ENCODE data around the gene PRKCH.

PRKCH gene

DNA sequence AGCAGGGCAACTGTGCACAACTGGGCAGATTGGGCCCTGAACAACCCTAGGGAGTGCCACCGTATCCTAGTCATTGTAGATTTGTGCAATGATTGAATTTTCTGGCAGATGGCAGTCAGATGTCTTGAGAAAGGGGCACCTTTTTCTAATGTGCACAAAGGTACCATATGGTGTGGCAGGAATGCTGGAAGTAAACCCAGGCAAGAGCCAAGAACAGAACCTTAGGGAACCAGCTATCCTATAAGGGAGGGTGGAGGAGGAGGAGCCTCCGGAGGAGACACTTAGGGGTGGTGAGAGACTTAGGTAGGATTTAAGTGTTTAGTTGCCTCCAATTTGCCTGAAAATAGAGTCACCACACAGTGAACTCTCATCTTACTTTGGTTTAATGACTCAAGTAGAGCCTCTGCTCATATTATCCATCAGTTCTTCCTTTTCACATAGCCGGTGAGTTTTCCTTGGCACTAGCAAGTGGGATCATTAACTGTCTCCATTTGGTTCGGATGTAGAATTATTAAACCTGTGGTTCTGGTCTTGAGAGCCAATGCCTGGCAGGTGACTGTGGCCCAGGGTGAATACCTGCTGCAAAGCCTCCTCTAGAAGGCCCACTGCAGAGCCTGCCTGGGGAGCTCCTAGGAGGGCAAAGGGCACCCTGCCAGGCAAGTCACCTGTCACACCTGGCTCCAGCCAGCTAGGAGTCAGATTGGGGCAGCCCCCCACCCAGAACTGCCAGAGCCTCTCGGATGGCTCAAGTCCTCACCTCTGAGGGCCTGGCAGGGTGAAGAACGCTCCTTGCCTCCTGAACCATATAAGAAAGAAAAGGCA is 189.6 kb downstream of the PRKCH start:
- no peak for FAIRE-seq
- TF ChIP-seq, protein P1, sequence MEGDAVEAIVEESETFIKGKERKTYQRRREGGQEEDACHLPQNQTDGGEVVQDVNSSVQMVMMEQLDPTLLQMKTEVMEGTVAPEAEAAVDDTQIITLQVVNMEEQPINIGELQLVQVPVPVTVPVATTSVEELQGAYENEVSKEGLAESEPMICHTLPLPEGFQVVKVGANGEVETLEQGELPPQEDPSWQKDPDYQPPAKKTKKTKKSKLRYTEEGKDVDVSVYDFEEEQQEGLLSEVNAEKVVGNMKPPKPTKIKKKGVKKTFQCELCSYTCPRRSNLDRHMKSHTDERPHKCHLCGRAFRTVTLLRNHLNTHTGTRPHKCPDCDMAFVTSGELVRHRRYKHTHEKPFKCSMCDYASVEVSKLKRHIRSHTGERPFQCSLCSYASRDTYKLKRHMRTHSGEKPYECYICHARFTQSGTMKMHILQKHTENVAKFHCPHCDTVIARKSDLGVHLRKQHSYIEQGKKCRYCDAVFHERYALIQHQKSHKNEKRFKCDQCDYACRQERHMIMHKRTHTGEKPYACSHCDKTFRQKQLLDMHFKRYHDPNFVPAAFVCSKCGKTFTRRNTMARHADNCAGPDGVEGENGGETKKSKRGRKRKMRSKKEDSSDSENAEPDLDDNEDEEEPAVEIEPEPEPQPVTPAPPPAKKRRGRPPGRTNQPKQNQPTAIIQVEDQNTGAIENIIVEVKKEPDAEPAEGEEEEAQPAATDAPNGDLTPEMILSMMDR (IDR thresholded peaks at IDR 0.05; ENCODE audit: insufficient read depth, missing control alignments), result no peak
- DNase-seq (ENCODE audit: insufficient read length, low spot score), result no peak

DNA sequence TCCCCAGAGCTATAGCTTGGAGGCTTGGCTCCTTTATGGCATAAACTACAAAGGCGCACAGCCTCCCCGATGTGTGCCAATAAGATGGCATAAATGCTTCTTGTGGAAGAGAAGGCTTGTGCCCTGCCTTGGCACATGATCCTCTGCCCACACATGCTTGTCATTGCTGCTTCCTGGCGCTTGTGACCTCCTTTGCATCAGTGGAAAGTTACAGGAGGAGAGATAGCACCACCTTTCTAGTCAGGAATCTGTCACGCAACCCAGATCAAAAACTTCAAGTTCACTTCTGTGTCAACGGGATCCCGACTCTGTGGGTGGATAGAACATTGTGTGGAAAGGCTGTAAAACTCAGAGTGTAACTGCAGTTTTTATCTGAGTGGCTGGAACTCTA is 190.2 kb downstream of the PRKCH start:
- FAIRE-seq (no peak), DNase-seq (ENCODE audit: insufficient read length, low spot score) (no peak)
- TF ChIP-seq, protein P1 (IDR thresholded peaks at IDR 0.05; ENCODE audit: insufficient read depth, missing control alignments), result no peak

DNA sequence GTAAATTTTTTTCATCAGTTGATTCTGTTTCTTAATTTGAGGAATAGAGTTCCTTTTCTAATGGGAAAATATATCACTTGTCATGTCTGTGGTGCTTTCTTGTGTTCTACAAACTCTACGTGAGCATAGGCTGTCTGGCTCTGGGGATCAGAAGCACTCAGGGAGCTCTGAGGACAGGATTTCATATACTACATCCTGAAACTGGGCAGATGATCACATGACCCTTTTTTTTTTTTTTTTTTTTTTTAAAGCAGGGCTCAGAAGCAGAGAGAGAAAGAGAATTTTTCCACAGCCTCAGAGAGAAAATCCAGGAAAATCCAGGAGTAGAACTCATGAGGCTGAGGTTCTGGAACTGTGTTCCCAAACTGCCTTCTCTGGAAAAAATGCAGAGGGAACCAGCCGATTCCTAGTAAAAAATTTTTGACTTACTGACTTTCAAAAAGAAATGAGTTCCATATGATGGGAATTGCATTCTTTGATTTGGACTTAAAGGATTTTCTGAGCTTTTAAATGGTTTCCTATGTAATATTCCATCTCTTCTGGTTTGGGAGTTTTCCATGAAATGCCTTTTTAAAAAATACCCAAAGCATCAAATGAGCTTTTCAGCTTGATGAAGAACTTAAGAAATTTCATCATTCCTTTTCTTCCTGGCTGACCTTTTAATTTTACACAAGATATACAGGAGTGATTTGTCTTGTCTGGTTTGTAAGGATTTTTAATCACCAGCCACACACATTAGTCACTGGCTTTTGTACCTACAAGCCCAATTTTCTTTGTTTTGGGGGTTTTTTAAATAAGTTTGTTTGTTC is 190.9 kb downstream of the PRKCH start:
- TF ChIP-seq, protein P1 (IDR thresholded peaks at IDR 0.05; ENCODE audit: insufficient read depth, missing control alignments), result no peak
- no peak for DNase-seq (ENCODE audit: insufficient read length, low spot score)
- no peak for FAIRE-seq

DNA sequence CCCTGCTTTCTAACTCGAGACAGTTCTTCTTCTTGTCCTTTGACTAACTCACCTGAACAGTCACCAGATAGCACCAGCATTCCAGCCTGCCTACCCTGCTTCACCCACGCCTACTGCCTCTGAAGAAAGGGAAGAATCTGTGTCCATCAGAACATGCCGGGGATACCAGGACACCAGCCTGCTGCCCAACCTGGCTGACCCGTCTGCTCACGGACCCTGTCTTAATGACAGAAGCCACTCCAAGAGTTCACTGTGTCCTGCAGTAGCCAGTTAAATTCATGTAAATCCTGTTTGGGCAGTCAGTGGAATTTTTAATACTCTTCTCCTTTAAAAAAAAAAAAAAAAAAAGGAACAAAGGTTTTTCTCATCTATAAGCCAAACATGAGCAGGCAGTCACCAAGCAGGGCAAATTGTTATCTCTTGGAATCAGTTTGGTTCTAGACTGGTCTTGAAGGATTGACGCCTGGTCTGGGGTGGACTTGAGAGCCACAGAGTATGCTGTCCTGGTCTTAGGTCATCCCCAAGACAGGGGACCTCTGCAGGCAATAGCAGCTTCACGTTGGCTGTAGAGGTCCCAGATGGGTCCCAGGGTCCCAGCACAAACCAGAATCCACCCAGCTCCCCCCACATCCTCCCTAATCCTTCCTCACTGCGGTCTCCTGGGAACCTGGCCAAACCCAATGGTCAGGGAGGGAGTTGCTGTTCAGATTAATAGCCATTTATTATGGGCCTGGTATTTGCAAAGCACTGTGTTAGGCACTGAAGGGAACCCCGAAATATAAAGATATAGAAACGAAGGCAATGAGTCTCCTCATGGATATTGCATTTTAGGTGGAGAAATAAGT is 192.8 kb downstream of the PRKCH start:
- DNase-seq (ENCODE audit: insufficient read length, low spot score) (no peak), FAIRE-seq (no peak)

DNA sequence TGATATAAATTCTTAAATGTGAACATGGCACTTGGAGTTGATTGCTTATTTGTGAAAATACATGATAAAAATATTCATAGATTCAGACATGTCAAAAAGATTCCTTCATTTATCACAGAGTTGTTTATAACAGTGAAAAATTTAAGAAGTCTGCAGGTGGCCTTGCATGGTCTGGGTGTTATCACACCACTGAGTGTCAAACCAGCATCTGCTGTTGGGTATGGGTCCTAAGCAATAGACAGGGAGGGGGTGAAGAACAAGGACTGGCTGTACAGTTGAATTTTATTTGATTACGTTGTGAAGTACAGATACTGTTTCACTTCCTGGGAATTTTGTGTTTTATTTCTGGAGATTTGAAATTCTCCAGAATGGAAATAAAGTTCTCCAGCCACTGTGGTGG is 193.5 kb downstream of the PRKCH start:
- TF ChIP-seq, protein P1 (IDR thresholded peaks at IDR 0.05; ENCODE audit: insufficient read depth, missing control alignments), result no peak
- DNase-seq (ENCODE audit: insufficient read length, low spot score) (no peak), FAIRE-seq (no peak)

More for the DNA sequence above, 192.8 kb downstream of the PRKCH start:
- TF ChIP-seq, protein P1 (IDR thresholded peaks at IDR 0.05; ENCODE audit: insufficient read depth, missing control alignments), result no peak

DNA sequence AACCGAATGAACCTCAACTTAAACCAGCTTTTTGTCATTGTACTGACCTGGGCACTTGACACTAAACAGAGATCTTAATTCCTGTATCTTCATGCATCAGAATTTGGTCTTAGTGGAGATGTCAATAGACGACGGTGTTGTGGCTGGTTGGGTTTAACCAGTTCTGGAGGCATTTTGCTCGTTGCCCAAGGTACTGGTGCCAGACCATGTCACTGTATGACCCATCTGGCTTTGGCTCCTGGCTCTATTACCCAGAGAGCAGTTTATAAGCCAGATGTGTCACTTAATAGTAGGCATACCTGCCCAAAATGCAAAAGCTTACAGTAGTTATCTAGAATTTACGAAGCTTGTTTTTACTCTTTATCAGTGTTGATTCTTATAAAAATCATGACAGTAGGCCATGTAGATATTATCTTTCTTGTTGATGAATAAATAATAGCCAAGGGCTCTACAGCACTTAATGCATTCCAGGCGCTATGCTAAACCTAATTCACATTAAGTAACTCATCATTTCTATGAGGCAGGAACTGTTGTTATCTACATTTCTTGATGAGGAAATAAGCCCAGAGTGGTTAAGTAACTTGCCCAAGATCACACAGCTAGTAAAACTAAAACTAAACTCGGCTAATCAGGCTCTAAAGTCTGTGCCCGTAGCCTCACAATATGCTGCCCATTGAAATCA is 194.2 kb downstream of the PRKCH start:
- TF ChIP-seq, protein P1 (IDR thresholded peaks at IDR 0.05; ENCODE audit: insufficient read depth, missing control alignments), result no peak
- DNase-seq (ENCODE audit: insufficient read length, low spot score) (no peak), FAIRE-seq (no peak)
